GM12878 (cell line): ENCODE results near the gene CHAF1A. TPM values are rescaled to one million over a fixed set of nuclear protein-coding genes. Genes with fewer than 3 reads are reported as not detected.
A peak's percentile ranks its signal among the peaks of the same experiment; 100 is the strongest.

Experiments
- ATAC-seq: fragments of 200-7000 bp; cut with Tn5 transposase; 3 replicates; pipeline ENCODE4 v1.9.1; 2020; ENCODE audit warnings: mild to moderate bottlenecking, moderate library complexity
- BruUV-seq: library from RNA; stranded (reverse); fragments of 400-500 nt; replicated peaks from 2 replicates; lab custom pipeline; 2021; lab: Mats Ljungman, UMichigan
- CTCF ChIA-PET: fragments of 300-600 bp; sonication (Branson Sonifier 250); formaldehyde crosslinking; extraction: SDS; loops from one replicate; lab custom pipeline; 2021; ENCODE audit warnings: inconsistent platforms; lab: Yijun Ruan, JAX
- POLR2A ChIA-PET: fragments of 350-600 bp; formaldehyde crosslinking; extraction: SDS; loops from one replicate; lab custom pipeline; 2021; ENCODE audit warnings: inconsistent platforms; lab: Charles Lee
- RAD21 ChIA-PET: fragments of 300-600 bp; sonication (Branson Sonifier 250); formaldehyde crosslinking; loops from one replicate; lab custom pipeline; 2023; ENCODE audit warnings: antibody characterized with exemption; ENCODE audit not compliant: unreplicated experiment; lab: Charles Lee
- SMC1A ChIA-PET: fragments of 300-600 bp; sonication (Branson Sonifier 250); formaldehyde crosslinking; loops from one replicate; lab custom pipeline; 2023; ENCODE audit not compliant: unreplicated experiment, uncharacterized antibody; lab: Charles Lee
- DNase-seq: peaks from one replicate; pipeline ENCODE4 v3.0.0-alpha.2; 2011; ENCODE audit warnings: low read depth, low spot score
- FAIRE-seq: peaks from 3 replicates; lab custom pipeline; 2011; peaks lifted over from hg19 to GRCh38; lab: Jason Lieb, UNC
- H2AFZ ChIP-seq: 2 replicates; pipeline ENCODE4 v1.6.0; 2011; ENCODE audit warnings: low read depth, low read length, control low read depth; ENCODE audit not compliant: control insufficient read depth
- H3K27ac ChIP-seq: 2 replicates; pipeline ENCODE4 v1.5.1; 2011; ENCODE audit warnings: control low read depth; ENCODE audit not compliant: control insufficient read depth, insufficient read depth
- H3K27me3 ChIP-seq, 2 experiments: replicated peaks in 1 of 2; 2 replicates each; pipeline versions ENCODE4 v1.6.0 to v1.6.1; 2011; ENCODE audit warnings: low read length in 1 of 2; ENCODE audit not compliant: control insufficient read depth in 2 of 2, insufficient read depth in 2 of 2
- H3K36me3 ChIP-seq, 2 experiments: 2 replicates each; pipeline ENCODE4 v1.5.1; 2011; ENCODE audit warnings: low read length in 1 of 2; ENCODE audit not compliant: control insufficient read depth in 2 of 2, insufficient read depth in 2 of 2
- H3K4me1 ChIP-seq: 2 replicates; pipeline ENCODE4 v1.6.1; 2011; ENCODE audit warnings: mild to moderate bottlenecking, low read length, moderate library complexity, mixed read lengths; ENCODE audit not compliant: control insufficient read depth, insufficient read depth
- H3K4me2 ChIP-seq: 2 replicates; pipeline ENCODE4 v1.6.0; 2011; ENCODE audit warnings: control low read depth; ENCODE audit not compliant: control insufficient read depth, insufficient read depth
- H3K4me3 ChIP-seq: fragments of 200-600 bp; sonication (generic); 2 replicates; pipeline ENCODE4 v1.5.1; 2016
- H3K79me2 ChIP-seq: 2 replicates; pipeline ENCODE4 v1.6.0; 2011; ENCODE audit warnings: low read length; ENCODE audit not compliant: control insufficient read depth, insufficient read depth
- H3K9ac ChIP-seq: 2 replicates; pipeline ENCODE4 v1.8.0; 2011; ENCODE audit warnings: low read length, control low read depth, mixed read lengths; ENCODE audit not compliant: control insufficient read depth, insufficient read depth
- H3K9me3 ChIP-seq: replicated peaks from 3 replicates; pipeline ENCODE4 v1.5.1; 2011; ENCODE audit warnings: mild to moderate bottlenecking, low read length; ENCODE audit not compliant: control insufficient read depth, insufficient read depth
- H4K20me1 ChIP-seq: 2 replicates; pipeline ENCODE4 v1.6.0; 2011; ENCODE audit not compliant: control insufficient read depth, insufficient read depth
- ESRRA ChIP-seq: IDR thresholded peaks from 2 replicates; pipeline ENCODE4 v1.6.1; 2012; ENCODE audit warnings: mild to moderate bottlenecking, low read length, improper control_type of control experiment
- NFIC ChIP-seq: IDR thresholded peaks from 2 replicates; pipeline ENCODE4 v1.6.1; 2012; ENCODE audit warnings: low read depth, mild to moderate bottlenecking, inconsistent platforms, low read length, moderate library complexity
- NFXL1 ChIP-seq: fragments of 450-650 bp; IDR thresholded peaks from 2 replicates; pipeline ENCODE4 v1.6.1; 2017; ENCODE audit warnings: antibody characterized with exemption, mild to moderate bottlenecking, borderline replicate concordance
- NR2F1 ChIP-seq: fragments of 450-650 bp; conservative IDR thresholded peaks from 2 replicates; pipeline ENCODE4 v1.6.1; 2017; ENCODE audit warnings: mild to moderate bottlenecking
- PML ChIP-seq: IDR thresholded peaks from 2 replicates; pipeline ENCODE4 v1.6.1; 2012; ENCODE audit warnings: low read length, inconsistent platforms
- POLR2AphosphoS5 ChIP-seq: IDR thresholded peaks from 2 replicates; pipeline ENCODE4 v1.6.1; 2011; ENCODE audit warnings: mild to moderate bottlenecking, low read length, inconsistent platforms
- RUNX3 ChIP-seq: IDR thresholded peaks from 2 replicates; pipeline ENCODE4 v1.6.1; 2012; ENCODE audit warnings: low read length, inconsistent platforms
- SMARCA5 ChIP-seq: fragments of 450-650 bp; IDR thresholded peaks from 2 replicates; pipeline ENCODE4 v1.6.1; 2017; ENCODE audit warnings: mild to moderate bottlenecking
- SREBF1 ChIP-seq: IDR thresholded peaks from 2 replicates; pipeline ENCODE4 v1.6.1; 2012; ENCODE audit warnings: mild to moderate bottlenecking, low read length
- ZNF384 ChIP-seq: IDR thresholded peaks from 2 replicates; pipeline ENCODE4 v1.6.1; 2012; ENCODE audit warnings: low read depth, mild to moderate bottlenecking, low read length, improper control_type of control experiment, borderline replicate concordance
- WGBS: methylation state at CpG from one replicate; pipeline ENCODE4 v1.1.6; 2016; ENCODE audit warnings: low lambda C conversion rate; ENCODE audit not compliant: insufficient replicate concordance, insufficient coverage; ENCODE audit errors: missing lambda C conversion rate; 5-methylcytosine and 5-hydroxymethylcytosine counted together
- in situ Hi-C: fragments of 300-500 bp; cut with MboI; formaldehyde crosslinking; loops from 9 replicates; pipeline ENCODE4 v1.14.3; 2018; ENCODE audit warnings: mixed read lengths
- intact Hi-C: fragments of 100-400 bp; cut with micrococcal nuclease; formaldehyde crosslinking; loops from one replicate; pipeline ENCODE4 v1.14.2; 2022; ENCODE audit not compliant: unreplicated experiment
- polyA plus RNA-seq, 11 experiments: library from polyadenylated mRNA; depleted of rRNA in 4 of 11; unstranded in 6 of 11; stranded (reverse) in 5 of 11; fragments of >200 nt; fragmentation: Nextera tagmentation in 4 of 11; fragmentation: Illumina TruSeq in 1 of 11; extraction: Ambion mirVana in 4 of 11; extraction: Trizol in 1 of 11; gene quantifications; 1 replicate in 1 of 11; 2 replicates in 10 of 11; pipeline versions ENCODE4 v1.2.1 to v1.2.3, GENCODE V29; 2011 to 2016; ENCODE audit warnings: inconsistent platforms in 2 of 11, missing spikeins in 2 of 11, low read depth in 1 of 11
- total RNA-seq, 4 experiments: library from RNA; depleted of rRNA in 3 of 4; stranded (reverse); fragments of >200 nt in 3 of 4; fragmentation: Illumina TruSeq in 1 of 4; extraction: Trizol in 1 of 4; gene quantifications; 2 replicates each; pipeline versions ENCODE4 v1.2.1 to v1.2.3, GENCODE V29; 2013 to 2021
- TF ChIP-seq, protein P1 (sequence below): IDR thresholded peaks from 2 replicates; pipeline ENCODE4 v1.6.1; 2012; ENCODE audit warnings: improper control_type of control experiment, low read depth, low read length; ENCODE audit not compliant: insufficient replicate concordance

Gene CHAF1A
- total and polyA plus RNA-seq, 10 of the 15 experiments (the other 5 are each of a cell fraction or from before 2014, with no cell fraction given) = 1.3 to 69.1 (median 34.2) TPM

DNA sequence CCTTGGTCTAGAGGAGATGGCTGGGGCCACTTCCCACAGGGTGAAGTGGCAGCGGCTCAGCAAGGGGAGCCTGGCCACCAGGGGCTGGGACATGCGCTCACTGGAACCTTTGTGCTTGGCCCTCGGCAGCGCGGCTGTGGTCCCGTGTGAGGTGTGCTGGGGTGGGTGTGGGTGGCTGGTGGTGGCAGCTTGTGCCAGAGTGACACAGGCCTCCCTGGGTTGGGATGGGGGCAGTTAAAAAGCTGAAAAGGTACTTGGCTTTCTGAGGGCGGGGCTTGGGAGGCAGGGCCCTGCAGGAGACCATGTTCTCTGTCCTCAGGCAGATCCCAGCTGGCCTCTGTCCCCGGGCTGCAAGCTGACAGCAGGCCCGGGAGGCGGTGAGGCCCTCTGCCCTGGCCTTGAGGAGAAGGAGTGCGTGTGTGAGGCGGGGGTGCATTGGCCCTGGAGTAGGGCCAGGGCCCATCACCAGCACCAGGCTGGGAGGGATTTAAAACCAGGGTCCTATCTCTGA, 41.7 kb upstream of the CHAF1A start:
- H3K4me1 ChIP-seq = no peaks in the 10 kb centered on the region
- DNase-seq (no peak), FAIRE-seq (no peak), ATAC-seq (no peak; the same call in 2 of the 3 replicates)
- no peak overlapping the region for H3K27ac ChIP-seq
- H4K20me1 ChIP-seq = no peaks in the 10 kb centered on the region
- WGBS = 87% methylated on average over 12 of the region's 12 CpGs
- RAD21 ChIA-PET = no interaction called here
- intact Hi-C loops = no loop called here
- no peaks in the 10 kb centered on the region for H3K27me3 ChIP-seq
- no peak overlapping the region for H3K9ac ChIP-seq
- in situ Hi-C loops = no loop called here
- no peaks in the 10 kb centered on the region for H3K79me2 ChIP-seq
- TSS peak; percentile 47 for BruUV-seq
- CTCF ChIA-PET = no interaction called here
- H3K9me3 ChIP-seq = no peaks in the 10 kb centered on the region
- TF ChIP-seq SREBF1 = no peak
- no peak for TF ChIP-seq ESRRA
- TF ChIP-seq POLR2AphosphoS5 = peak; percentile 37; the same call in 1 of the 2 replicates
- TF ChIP-seq NR2F1 = no peak
- SMC1A ChIA-PET = no interaction called here
- H2AFZ ChIP-seq = no peak overlapping the region
- H3K4me2 ChIP-seq = no peak overlapping the region
- H3K36me3 ChIP-seq = peaks cover 20 to 44% of the 10 kb centered on the region in 2 experiments; a peak in 3 of 4 replicates
- H3K4me3 ChIP-seq = no peak overlapping the region
- POLR2A ChIA-PET = no interaction called here

DNA sequence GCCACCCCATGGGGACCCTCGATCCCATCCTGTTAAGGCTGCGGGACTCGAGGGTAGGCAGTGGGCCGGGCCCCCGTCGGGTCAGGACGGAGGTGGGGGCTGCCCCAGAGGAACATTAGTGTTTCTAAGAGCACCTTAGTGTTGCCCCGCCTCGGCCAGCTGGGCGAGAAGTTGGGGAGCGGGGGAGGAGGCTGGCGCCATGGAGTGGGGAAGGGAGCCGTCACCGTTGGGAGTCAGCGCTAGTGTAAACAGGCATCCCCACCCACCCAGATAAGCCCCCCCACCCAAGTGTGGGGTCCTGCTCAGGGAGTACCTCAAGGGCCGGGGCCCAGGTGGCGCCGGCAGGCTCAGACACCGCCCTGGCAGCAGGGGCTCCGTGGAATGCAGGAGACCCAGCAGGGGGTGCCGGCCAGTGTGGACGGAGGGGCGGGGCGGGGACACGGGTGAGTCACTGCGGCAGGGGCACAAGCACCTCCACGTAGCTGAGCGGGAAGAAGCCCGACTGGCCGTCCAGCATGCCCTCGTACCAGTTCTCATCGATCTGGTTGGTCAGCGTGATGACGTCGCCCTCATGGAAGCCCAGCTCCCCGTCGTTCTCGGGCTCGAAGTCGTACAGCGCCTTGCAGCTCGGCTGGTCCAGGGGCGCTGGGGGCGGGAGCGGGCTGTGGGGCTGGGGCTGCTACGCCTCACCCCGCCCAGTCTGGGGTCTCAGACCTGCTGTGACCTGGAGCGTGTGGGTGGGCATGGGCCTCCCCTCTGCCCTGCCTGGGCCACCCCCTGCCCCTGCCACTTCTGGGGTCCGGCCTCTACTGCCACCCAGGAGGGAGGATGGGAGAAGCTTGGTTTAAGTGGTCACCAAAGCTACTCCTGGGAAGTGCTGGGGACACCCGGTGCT, 41.0 kb upstream of the CHAF1A start:
- Histone ChIP-seq H3K27ac (no peak overlapping the region), H3K4me1 (no peaks in the 10 kb centered on the region), H3K4me2 (no peak overlapping the region), H3K9me3 (no peaks in the 10 kb centered on the region), H3K27me3 (no peaks in the 10 kb centered on the region), H3K9ac (no peak overlapping the region), H3K36me3 (peaks cover 22 to 51% of the 10 kb centered on the region in 2 experiments; a peak in 3 of 4 replicates), H3K4me3 (no peak overlapping the region), H4K20me1 (no peaks in the 10 kb centered on the region), H2AFZ (no peak overlapping the region), H3K79me2 (no peaks in the 10 kb centered on the region)
- ChIA-PET RAD21 (no interaction called here), SMC1A (no interaction called here), CTCF (no interaction called here), POLR2A (no interaction called here)
- no peak for FAIRE-seq
- intact Hi-C loops (no loop called here), in situ Hi-C loops (no loop called here)
- no peak for ATAC-seq
- WGBS = 90% methylated on average over 44 of the region's 50 CpGs
- BruUV-seq = no TSS peak
- DNase-seq = no peak
- TF ChIP-seq, protein P1, sequence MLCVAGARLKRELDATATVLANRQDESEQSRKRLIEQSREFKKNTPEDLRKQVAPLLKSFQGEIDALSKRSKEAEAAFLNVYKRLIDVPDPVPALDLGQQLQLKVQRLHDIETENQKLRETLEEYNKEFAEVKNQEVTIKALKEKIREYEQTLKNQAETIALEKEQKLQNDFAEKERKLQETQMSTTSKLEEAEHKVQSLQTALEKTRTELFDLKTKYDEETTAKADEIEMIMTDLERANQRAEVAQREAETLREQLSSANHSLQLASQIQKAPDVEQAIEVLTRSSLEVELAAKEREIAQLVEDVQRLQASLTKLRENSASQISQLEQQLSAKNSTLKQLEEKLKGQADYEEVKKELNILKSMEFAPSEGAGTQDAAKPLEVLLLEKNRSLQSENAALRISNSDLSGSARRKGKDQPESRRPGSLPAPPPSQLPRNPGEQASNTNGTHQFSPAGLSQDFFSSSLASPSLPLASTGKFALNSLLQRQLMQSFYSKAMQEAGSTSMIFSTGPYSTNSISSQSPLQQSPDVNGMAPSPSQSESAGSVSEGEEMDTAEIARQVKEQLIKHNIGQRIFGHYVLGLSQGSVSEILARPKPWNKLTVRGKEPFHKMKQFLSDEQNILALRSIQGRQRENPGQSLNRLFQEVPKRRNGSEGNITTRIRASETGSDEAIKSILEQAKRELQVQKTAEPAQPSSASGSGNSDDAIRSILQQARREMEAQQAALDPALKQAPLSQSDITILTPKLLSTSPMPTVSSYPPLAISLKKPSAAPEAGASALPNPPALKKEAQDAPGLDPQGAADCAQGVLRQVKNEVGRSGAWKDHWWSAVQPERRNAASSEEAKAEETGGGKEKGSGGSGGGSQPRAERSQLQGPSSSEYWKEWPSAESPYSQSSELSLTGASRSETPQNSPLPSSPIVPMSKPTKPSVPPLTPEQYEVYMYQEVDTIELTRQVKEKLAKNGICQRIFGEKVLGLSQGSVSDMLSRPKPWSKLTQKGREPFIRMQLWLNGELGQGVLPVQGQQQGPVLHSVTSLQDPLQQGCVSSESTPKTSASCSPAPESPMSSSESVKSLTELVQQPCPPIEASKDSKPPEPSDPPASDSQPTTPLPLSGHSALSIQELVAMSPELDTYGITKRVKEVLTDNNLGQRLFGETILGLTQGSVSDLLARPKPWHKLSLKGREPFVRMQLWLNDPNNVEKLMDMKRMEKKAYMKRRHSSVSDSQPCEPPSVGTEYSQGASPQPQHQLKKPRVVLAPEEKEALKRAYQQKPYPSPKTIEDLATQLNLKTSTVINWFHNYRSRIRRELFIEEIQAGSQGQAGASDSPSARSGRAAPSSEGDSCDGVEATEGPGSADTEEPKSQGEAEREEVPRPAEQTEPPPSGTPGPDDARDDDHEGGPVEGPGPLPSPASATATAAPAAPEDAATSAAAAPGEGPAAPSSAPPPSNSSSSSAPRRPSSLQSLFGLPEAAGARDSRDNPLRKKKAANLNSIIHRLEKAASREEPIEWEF = no peak
- TF ChIP-seq ZNF384 (no peak), SMARCA5 (no peak), RUNX3 (no peak), NFIC (no peak), NFXL1 (no peak), PML (no peak)
